Measurements from ENCODE around the gene ADGRA1.
"Not testable (repeated sequence)": the region's sequence is repeated elsewhere in the genome, so short reads cannot be mapped to it uniquely, and the experiment has no call there.

ADGRA1 gene

GRCh38 chr10:133087679-133088178, at the start of gene ADGRA1:
Gene ADGRA1 (plus strand): TSS chr10:133087924. CDS start chr10:133088910, 986 bp downstream.
- DNase-seq (ENCODE audit: low spot score): no peak

GRCh38 chr10:133038036-133038823, 49.5 kb upstream of the ADGRA1 start:
- no peak for DNase-seq (ENCODE audit: low spot score)

GRCh38 chr10:133039107-133039802, 48.5 kb upstream of the ADGRA1 start:
- DNase-seq (ENCODE audit: low spot score): no peak

GRCh38 chr10:133039803-133040165, 47.9 kb upstream of the ADGRA1 start:
- no peak for DNase-seq (ENCODE audit: low spot score)

GRCh38 chr10:133040198-133040597, 47.5 kb upstream of the ADGRA1 start:
- DNase-seq (ENCODE audit: low spot score): no peak

GRCh38 chr10:133041101-133041500, 46.6 kb upstream of the ADGRA1 start:
- no peak for DNase-seq (ENCODE audit: low spot score)

GRCh38 chr10:133042061-133042460, 45.7 kb upstream of the ADGRA1 start:
- no peak for DNase-seq (ENCODE audit: low spot score)

GRCh38 chr10:133042816-133043215, 44.9 kb upstream of the ADGRA1 start:
- no peak for DNase-seq (ENCODE audit: low spot score)

- DNase-seq (ENCODE audit: low spot score): no peak
Observed at GRCh38 chr10:133043541-133044225, 44.0 kb upstream of the ADGRA1 start.

GRCh38 chr10:133044401-133044811, 43.3 kb upstream of the ADGRA1 start:
- no peak for DNase-seq (ENCODE audit: low spot score)

GRCh38 chr10:133045556-133046389, 42.0 kb upstream of the ADGRA1 start:
- DNase-seq (ENCODE audit: low spot score): no peak

GRCh38 chr10:133046390-133046765, 41.3 kb upstream of the ADGRA1 start:
- no peak for DNase-seq (ENCODE audit: low spot score)

GRCh38 chr10:133047526-133048123, 40.1 kb upstream of the ADGRA1 start:
- no peak for DNase-seq (ENCODE audit: low spot score)

GRCh38 chr10:133048266-133048665, 39.5 kb upstream of the ADGRA1 start:
- DNase-seq (ENCODE audit: low spot score): no peak

GRCh38 chr10:133048926-133049325, 38.8 kb upstream of the ADGRA1 start:
- DNase-seq (ENCODE audit: low spot score): no peak

GRCh38 chr10:133049639-133050038, 38.1 kb upstream of the ADGRA1 start:
- DNase-seq (ENCODE audit: low spot score): no peak

- no peak for DNase-seq (ENCODE audit: low spot score)
Observed at GRCh38 chr10:133050371-133050770, 37.4 kb upstream of the ADGRA1 start.

- no peak for DNase-seq (ENCODE audit: low spot score)
Observed at GRCh38 chr10:133052076-133052475, 35.6 kb upstream of the ADGRA1 start.

- DNase-seq (ENCODE audit: low spot score): not testable (repeated sequence)
Observed at GRCh38 chr10:133053527-133054133, 34.1 kb upstream of the ADGRA1 start.

- DNase-seq (ENCODE audit: low spot score): no peak
Observed at GRCh38 chr10:133055470-133055869, 32.3 kb upstream of the ADGRA1 start.

- DNase-seq (ENCODE audit: low spot score): no peak
Observed at GRCh38 chr10:133056001-133056400, 31.7 kb upstream of the ADGRA1 start.

All from left forelimb (tissue), 1 donor.